GM21423 (cell line): ENCODE results near the gene SLC15A1.

Source experiments
- ATAC-seq: cut with Tn5 transposase; IDR thresholded peaks from one replicate; pipeline ENCODE4 v1.9.1; 2021; ENCODE audit warnings: mild to moderate bottlenecking, moderate library complexity; ENCODE audit not compliant: unreplicated experiment

The SLC15A1 gene

GRCh38 chr13:98752467-98753290, at the start of gene SLC15A1:
Gene SLC15A1, minus strand, starts transcription at chr13:98752672. Its CDS starts 74 bp downstream, at chr13:98752598.
- no peak for ATAC-seq

GRCh38 chr13:98801626-98802418, 49.4 kb upstream of the SLC15A1 start:
- no peak for ATAC-seq

GRCh38 chr13:98800078-98800477, 47.6 kb upstream of the SLC15A1 start:
- no peak for ATAC-seq

GRCh38 chr13:98798849-98799645, 46.6 kb upstream of the SLC15A1 start:
- ATAC-seq = no peak

GRCh38 chr13:98797456-98797855, 45.0 kb upstream of the SLC15A1 start:
- ATAC-seq = no peak

- no peak for ATAC-seq
Observed at GRCh38 chr13:98796798-98797197, 44.3 kb upstream of the SLC15A1 start.

- no peak for ATAC-seq
Observed at GRCh38 chr13:98796191-98796590, 43.7 kb upstream of the SLC15A1 start.

- no peak for ATAC-seq
Observed at GRCh38 chr13:98795220-98795619, 42.7 kb upstream of the SLC15A1 start.

GRCh38 chr13:98794498-98794897, 42.0 kb upstream of the SLC15A1 start:
- no peak for ATAC-seq

- ATAC-seq = no peak
Observed at GRCh38 chr13:98792785-98793495, 40.5 kb upstream of the SLC15A1 start.

- ATAC-seq = no peak
Observed at GRCh38 chr13:98792321-98792720, 39.8 kb upstream of the SLC15A1 start.

- ATAC-seq = no peak
Observed at GRCh38 chr13:98791611-98792010, 39.1 kb upstream of the SLC15A1 start.

GRCh38 chr13:98787996-98788395, 35.5 kb upstream of the SLC15A1 start:
- ATAC-seq = no peak

GRCh38 chr13:98787173-98787572, 34.7 kb upstream of the SLC15A1 start:
- no peak for ATAC-seq

- no peak for ATAC-seq
Observed at GRCh38 chr13:98786023-98786422, 33.6 kb upstream of the SLC15A1 start.

- ATAC-seq = no peak
Observed at GRCh38 chr13:98785405-98785804, 32.9 kb upstream of the SLC15A1 start.

GRCh38 chr13:98784666-98785065, 32.2 kb upstream of the SLC15A1 start:
- no peak for ATAC-seq

GRCh38 chr13:98783856-98784478, 31.5 kb upstream of the SLC15A1 start:
- no peak for ATAC-seq

GRCh38 chr13:98782654-98783053, 30.2 kb upstream of the SLC15A1 start:
- no peak for ATAC-seq

GRCh38 chr13:98781905-98782304, 29.4 kb upstream of the SLC15A1 start:
- no peak for ATAC-seq
